ENCODE data around the gene TOMM40L. TPM values are rescaled to one million over a fixed set of nuclear protein-coding genes. Genes with fewer than 3 reads are reported as not detected.
A peak's percentile ranks its signal among the peaks of the same experiment; 100 is the strongest.

TOMM40L gene
- total RNA-seq, 4 donors from 2014 or later, result 8.3 to 32.2 (median 24.9) TPM

GRCh38 chr1:161180639-161181038 is 45.2 kb upstream of the TOMM40L start:
- H3K4me3 ChIP-seq, result no peak overlapping the region
- no peaks in the 10 kb centered on the region for H3K9me3 ChIP-seq
- TF ChIP-seq CTCF (IDR thresholded peaks at IDR 0.05), result peak in 4 of 6 experiments; percentile 4 to 33 (median 14)
- no peak for TF ChIP-seq POLR2A (IDR thresholded peaks at IDR 0.05)
- no peak for DNase-seq
- no peak overlapping the region for H3K27ac ChIP-seq
- peaks cover 3 to 30% (median 12%) of the 10 kb centered on the region in 4 donors for H3K4me1 ChIP-seq
- H3K36me3 ChIP-seq, result no peaks in the 10 kb centered on the region
- H3K27me3 ChIP-seq, result no peaks in the 10 kb centered on the region

- Histone ChIP-seq H3K4me1 (peaks cover 0 to 23% (median 6%) of the 10 kb centered on the region in 4 donors), H3K36me3 (no peaks in the 10 kb centered on the region), H3K4me3 (no peak overlapping the region), H3K9me3 (no peaks in the 10 kb centered on the region), H3K27me3 (no peaks in the 10 kb centered on the region), H3K27ac (peak overlapping the region; percentile 46 to 72 (median 56))
- peak in 2 of 3 donors; percentile 3 to 39 for DNase-seq
- TF ChIP-seq CTCF (IDR thresholded peaks at IDR 0.05), result no peak
- TF ChIP-seq POLR2A (IDR thresholded peaks at IDR 0.05), result no peak
These were observed 43.6 kb upstream of the TOMM40L start for GRCh38 chr1:161182214-161182613.

GRCh38 chr1:161185282-161185682 is 40.6 kb upstream of the TOMM40L start:
- peak; percentile 7 to 93 (median 90) for DNase-seq
- no peaks in the 10 kb centered on the region for H3K27me3 ChIP-seq
- no peaks in the 10 kb centered on the region for H3K9me3 ChIP-seq
- no peaks in the 10 kb centered on the region for H3K36me3 ChIP-seq
- no peak overlapping the region for H3K4me3 ChIP-seq
- peak overlapping the region; percentile 54 to 80 (median 70) for H3K27ac ChIP-seq
- H3K4me1 ChIP-seq, result peaks cover 0 to 23% (median 3%) of the 10 kb centered on the region in 4 donors
- TF ChIP-seq POLR2A (IDR thresholded peaks at IDR 0.05) (no peak), CTCF (IDR thresholded peaks at IDR 0.05) (no peak)

- H3K9me3 ChIP-seq, result no peaks in the 10 kb centered on the region
- TF ChIP-seq CTCF (IDR thresholded peaks at IDR 0.05), result no peak
- no peak for TF ChIP-seq POLR2A (IDR thresholded peaks at IDR 0.05)
- no peaks in the 10 kb centered on the region for H3K36me3 ChIP-seq
- H3K4me1 ChIP-seq, result peaks cover 0 to 23% (median 3%) of the 10 kb centered on the region in 4 donors
- no peak overlapping the region for H3K4me3 ChIP-seq
- H3K27me3 ChIP-seq, result no peaks in the 10 kb centered on the region
- peak in 1 of 3 donors; percentile 75 for DNase-seq
- H3K27ac ChIP-seq, result peak overlapping the region; percentile 54 to 80 (median 70)
These were observed 40.0 kb upstream of the TOMM40L start for GRCh38 chr1:161185732-161186311.

GRCh38 chr1:161187311-161187710 is 38.5 kb upstream of the TOMM40L start:
- Histone ChIP-seq H3K27ac (peak overlapping the region in 2 of 4 donors; percentile 22 to 64), H3K27me3 (no peaks in the 10 kb centered on the region), H3K4me1 (peaks cover 0 to 15% (median 3%) of the 10 kb centered on the region in 4 donors), H3K9me3 (no peaks in the 10 kb centered on the region), H3K36me3 (no peaks in the 10 kb centered on the region), H3K4me3 (no peak overlapping the region)
- no peak for DNase-seq
- TF ChIP-seq POLR2A (IDR thresholded peaks at IDR 0.05), result no peak
- TF ChIP-seq CTCF (IDR thresholded peaks at IDR 0.05), result no peak
